H1 (cell line): ENCODE data around the gene PSMB5. TPM values are rescaled to one million over a fixed set of nuclear protein-coding genes. Genes with fewer than 3 reads are reported as not detected.

Source experiments
- ATF2 ChIP-seq: IDR thresholded peaks from 2 replicates; pipeline ENCODE4 v1.6.1; 2012; ENCODE audit warnings: low read length, inconsistent platforms
- BRCA1 ChIP-seq: IDR thresholded peaks from 2 replicates; pipeline ENCODE4 v1.6.1; 2012; ENCODE audit warnings: low read depth, low read length, improper control_type of control experiment
- EZH2 ChIP-seq: fragments of 200-600 bp; sonication (generic); IDR thresholded peaks from 2 replicates; pipeline ENCODE4 v1.7.1; 2012; ENCODE audit warnings: low read depth, mild to moderate bottlenecking, moderate library complexity, low read length, inconsistent platforms; ENCODE audit not compliant: severe bottlenecking
- SP1 ChIP-seq: IDR thresholded peaks from 2 replicates; pipeline ENCODE4 v1.6.1; 2011; ENCODE audit warnings: low read depth, low read length
- SP2 ChIP-seq: IDR thresholded peaks from 2 replicates; pipeline ENCODE4 v1.6.1; 2012; ENCODE audit warnings: mild to moderate bottlenecking, low read length, inconsistent platforms
- polyA plus RNA-seq, 7 experiments: library from polyadenylated mRNA; depleted of rRNA in 3 of 7; stranded (reverse) in 5 of 7; unstranded in 2 of 7; fragments of >200 nt in 5 of 7; fragments of 200-250 nt in 2 of 7; gene quantifications; 1 replicate in 5 of 7; 2 replicates in 1 of 7; 4 replicates in 1 of 7; pipeline versions ENCODE4 v1.2.1 to v1.2.3, GENCODE V29; 2011 to 2013; ENCODE audit warnings: missing spikeins in 2 of 7, mixed read lengths in 2 of 7
- total RNA-seq: library from RNA; stranded (reverse); fragmentation: NEBNext Ultra II Directional; extraction: Animal tissue kit (Norgen Biotek cat#: 25700); gene quantifications from 2 replicates; pipeline ENCODE4 v1.2.1, GENCODE V29; 2021

PSMB5 gene
- total and polyA plus RNA-seq, 2 of the 8 experiments (the other 6 are each of a cell fraction or from before 2014, with no cell fraction given): 254 to 510 TPM

- TF ChIP-seq EZH2 (no peak), SP1 (no peak), BRCA1 (no peak), ATF2 (no peak), SP2 (no peak)
These were observed 56.2 kb downstream of the PSMB5 start (continued) for GRCh38 chr14:22978487-22978837.
